GM18867 (cell line): ENCODE data around the gene RND1.

ENCODE experiments used
- ATAC-seq: cut with Tn5 transposase; IDR thresholded peaks from one replicate; pipeline ENCODE4 v1.9.1; 2021; ENCODE audit warnings: mild to moderate bottlenecking, moderate library complexity; ENCODE audit not compliant: unreplicated experiment

RND1 gene

GRCh38 chr12:48828841-48829575 lies 36.7 kb downstream of the RND1 start:
- no peak for ATAC-seq

DNA sequence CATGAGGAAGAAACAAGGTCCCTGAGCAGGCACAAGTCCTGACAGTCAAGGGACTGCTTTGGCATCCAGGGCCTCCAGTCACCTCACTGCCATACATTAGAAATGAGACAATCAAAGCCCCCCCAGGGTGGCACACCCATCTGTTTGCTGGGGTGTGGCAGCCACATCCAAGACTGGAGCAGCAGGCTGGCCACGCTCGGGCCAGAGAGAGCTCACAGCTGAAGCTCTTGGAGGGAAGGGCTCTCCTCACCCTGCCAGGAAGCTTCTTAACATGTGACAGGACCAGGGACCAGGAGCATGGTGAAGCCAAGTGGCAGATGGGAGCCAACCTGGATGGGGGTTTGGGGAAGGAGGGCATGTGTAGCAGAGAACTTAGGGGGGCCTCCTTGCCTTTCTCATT lies 37.4 kb downstream of the RND1 start:
- no peak for ATAC-seq

DNA sequence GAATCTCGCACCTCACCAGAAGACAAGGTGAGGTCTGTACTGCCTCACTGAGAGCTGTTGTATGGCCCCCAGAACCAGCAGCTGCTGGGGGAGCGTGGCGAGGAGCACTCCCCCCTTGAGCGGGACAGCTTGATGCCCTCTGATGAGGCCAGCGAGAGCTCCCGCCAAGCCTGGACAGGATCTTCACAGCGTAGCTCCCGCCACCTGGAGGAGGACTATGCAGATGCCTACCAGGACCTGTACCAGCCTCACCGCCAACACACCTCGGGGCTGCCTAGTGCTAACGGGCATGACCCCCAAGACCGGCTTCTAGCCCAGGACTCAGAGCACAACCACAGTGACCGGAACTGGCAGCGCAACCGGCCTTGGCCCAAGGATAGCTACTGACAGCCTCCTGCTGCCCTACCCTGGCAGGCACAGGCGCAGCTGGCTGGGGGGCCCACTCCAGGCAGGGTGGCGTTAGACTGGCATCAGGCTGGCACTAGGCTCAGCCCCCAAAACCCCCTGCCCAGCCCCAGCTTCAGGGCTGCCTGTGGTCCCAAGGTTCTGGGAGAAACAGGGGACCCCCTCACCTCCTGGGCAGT lies 38.1 kb downstream of the RND1 start:
- ATAC-seq: no peak

DNA sequence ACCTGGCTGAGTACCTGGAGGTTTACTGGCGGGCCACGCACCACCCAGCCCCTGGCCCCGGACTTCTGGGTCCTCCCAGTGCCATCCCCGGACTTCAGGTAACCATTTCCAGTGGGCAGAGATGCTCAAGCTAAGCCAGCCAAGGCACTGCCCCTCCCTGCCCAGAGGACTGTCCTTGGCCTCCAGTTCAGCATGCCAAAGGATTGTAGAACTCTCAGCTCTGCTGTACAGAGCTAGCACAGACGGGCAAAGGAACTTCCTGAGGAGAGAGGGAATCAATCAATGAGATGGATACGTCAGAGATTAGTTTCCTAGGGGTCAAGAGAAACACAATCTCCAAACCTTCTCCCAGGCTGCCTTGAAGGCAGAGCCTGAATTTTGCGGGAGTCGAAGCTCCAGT lies 38.6 kb downstream of the RND1 start:
- ATAC-seq: no peak

DNA sequence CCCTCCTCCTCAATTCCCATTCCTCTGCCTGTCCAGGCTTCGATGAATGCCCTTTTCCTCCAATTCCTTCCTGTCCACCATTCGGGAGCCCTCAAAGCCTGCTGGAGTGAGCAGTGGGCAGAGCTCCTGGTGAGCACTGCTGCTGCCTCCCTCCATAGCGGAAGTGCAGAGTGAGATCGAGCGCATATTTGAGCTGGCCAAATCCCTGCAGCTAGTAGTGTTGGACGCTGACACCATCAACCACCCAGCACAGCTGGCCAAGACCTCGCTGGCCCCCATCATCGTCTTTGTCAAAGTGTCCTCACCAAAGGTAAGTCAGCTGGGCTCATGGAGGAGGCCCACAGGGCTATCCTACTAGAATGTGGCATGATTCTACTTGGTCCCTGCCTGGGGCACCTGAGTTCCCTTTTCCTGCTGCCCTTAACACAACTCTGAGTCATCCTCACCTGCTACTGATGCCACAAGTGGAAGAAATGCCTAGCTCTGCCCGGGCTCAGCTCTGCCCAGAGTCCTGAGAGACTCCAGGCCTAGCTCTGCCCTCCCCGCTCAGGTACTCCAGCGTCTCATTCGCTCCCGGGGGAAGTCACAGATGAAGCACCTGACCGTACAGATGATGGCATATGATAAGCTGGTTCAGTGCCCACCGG lies 39.3 kb downstream of the RND1 start:
- ATAC-seq: no peak

GRCh38 chr12:48824905-48825304 lies 40.8 kb downstream of the RND1 start:
- ATAC-seq: no peak

DNA sequence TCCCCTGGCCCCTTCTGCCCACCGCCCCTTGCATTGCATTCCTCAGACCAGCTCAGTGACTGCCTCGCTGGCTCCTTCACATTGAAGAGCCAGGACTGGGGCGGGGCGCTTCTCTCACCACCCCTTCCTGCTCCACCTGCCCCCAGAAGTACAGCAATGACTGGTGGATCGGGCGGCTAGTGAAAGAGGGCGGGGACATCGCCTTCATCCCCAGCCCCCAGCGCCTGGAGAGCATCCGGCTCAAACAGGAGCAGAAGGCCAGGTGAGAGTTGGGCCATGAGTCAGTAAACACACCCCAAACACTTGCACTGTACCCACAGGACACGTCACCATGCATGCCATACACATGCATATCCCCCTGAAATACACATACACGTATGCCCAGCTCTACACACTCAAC lies 41.6 kb downstream of the RND1 start:
- ATAC-seq: peak; percentile 66

GRCh38 chr12:48823281-48823680 lies 42.4 kb downstream of the RND1 start:
- ATAC-seq: no peak

GRCh38 chr12:48822711-48823110 lies 43.0 kb downstream of the RND1 start:
- no peak for ATAC-seq

DNA sequence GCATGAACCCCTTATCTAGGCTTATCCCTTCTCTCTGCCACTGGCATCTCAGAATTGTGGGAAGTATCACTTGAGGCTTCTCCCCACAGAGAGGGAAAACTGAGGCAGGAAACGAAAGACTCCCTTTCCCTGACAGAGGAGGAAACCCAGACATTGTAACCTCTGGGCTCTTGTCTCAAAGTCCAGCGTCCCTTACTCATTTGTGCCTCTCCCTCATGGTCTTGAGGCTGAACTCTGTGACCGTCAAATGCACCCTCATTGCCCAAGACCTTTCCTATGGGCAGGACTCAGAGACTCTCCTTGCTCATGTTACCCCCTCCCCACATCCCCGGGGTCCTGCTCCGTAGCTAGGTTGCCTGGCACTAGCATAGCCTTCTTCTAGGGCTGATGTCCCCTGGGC lies 43.5 kb downstream of the RND1 start:
- no peak for ATAC-seq

GRCh38 chr12:48819986-48820725 lies 45.5 kb downstream of the RND1 start:
- ATAC-seq: no peak

- no peak for ATAC-seq
These were observed 46.7 kb downstream of the RND1 start for GRCh38 chr12:48818831-48819590.

DNA sequence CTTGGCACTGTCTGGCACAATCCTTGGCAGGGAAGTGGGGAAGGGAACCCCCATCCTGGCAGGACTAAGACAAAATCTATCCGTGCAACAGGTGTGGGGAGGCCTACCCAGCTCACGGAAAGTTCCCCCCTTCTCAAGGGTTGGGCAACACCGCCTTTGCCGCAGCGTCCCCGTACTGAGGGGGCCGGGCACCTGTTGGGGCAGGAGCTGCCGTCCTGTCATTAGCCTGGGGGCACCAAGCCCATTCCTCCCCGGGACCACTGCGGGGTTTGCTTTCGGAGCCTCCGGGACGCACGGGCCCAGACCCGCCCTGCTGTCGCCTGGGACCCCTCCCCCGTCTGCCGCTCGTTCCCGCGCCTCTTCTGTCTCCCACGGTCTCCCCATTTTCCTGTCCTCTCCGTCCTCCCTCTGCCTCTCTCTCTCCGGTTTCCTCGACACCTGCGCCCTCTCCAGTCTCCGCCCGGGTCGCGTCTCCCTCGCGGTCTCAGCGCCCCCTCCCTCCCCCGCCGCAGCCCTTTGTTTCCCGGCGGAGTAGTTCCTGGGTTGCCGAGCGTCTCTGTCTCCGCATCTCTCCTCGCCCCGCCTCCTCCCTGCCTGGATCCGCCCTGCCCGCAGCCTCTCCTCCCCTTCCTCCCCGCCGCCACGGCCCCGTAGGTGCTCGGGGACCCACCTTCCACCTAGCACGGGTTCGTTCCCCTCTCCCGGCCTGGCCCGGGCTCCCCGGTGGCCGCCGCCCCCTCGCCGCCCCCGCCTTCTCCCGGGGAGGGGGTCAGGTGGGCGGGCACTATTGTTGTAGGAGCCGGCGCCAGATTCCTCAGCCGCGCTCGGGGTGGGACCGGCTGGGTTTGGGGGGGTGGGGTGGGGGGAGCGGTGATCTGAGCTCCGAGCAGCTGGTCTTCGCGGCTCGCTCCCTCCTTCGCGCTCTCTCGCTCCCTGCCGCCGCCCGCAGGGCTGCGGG lies 47.5 kb downstream of the RND1 start, which contains the start of gene CACNB3:
Gene CACNB3, plus strand, starts transcription at position 624 of the 958 bp plus-strand sequence. CDS start 434 bp downstream, outside the sequence.
- peak; percentile 43 for ATAC-seq

GRCh38 chr12:48816143-48816854 lies 49.4 kb downstream of the RND1 start:
- ATAC-seq: no peak

GRCh38 chr12:48815126-48816110 lies 50.3 kb downstream of the RND1 start:
- ATAC-seq: peak; percentile 26

DNA sequence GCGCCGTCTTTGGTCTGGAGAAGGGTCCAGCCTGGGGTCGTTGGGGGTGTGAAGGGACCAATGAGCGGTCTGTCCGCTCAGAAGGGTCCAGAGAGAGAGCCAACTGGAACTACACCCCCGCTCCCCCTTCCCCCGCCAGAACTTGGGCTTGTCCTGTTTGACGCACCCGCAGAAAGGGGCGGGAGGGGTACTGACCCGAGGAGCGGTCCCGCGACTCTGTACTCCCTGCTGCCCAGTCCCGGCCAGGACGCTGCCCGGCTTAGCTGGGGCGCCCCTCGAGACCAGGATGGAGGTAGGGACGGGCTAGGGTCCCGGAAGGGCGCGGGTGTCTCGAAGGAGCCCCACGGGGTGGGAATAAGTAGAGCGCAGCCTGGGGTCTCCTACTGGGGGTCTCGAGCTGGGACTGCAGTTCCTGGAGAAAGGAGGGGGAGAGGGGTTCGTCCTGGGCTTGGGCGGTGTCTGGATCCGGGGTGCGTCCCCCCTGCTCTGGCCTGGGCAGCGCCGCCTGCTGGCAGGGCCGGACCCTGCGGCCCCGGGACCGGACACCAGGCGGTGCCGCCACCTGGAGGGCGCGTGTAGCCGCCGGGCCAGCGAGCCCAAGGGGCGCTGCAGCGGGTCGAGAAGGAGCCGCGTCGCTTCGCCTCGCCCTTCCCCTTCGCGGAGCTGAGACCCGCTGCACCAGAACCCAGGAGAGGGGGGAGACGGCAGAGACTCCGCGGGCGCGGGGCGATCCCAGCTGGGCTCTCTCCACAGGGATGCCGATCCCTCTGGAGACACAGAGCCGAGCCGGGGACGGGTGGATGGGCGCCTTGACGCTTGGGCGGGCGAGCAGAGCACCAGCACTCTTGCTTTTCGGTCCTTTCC lies 51.2 kb downstream of the RND1 start:
- peak; percentile 87 for ATAC-seq
